HG03565 (cell line): ENCODE measurements around the gene CACNA2D3.

Source experiments
- ATAC-seq: cut with Tn5 transposase; IDR thresholded peaks from one replicate; pipeline ENCODE4 v1.9.1; 2021; ENCODE audit warnings: mild to moderate bottlenecking, moderate library complexity; ENCODE audit not compliant: unreplicated experiment

The CACNA2D3 gene

GRCh38 chr3:54550221-54550977 is 428.0 kb downstream of the CACNA2D3 start:
- ATAC-seq: no peak

GRCh38 chr3:54556630-54557029 is 434.3 kb downstream of the CACNA2D3 start:
- no peak for ATAC-seq

- no peak for ATAC-seq
These were observed 435.4 kb downstream of the CACNA2D3 start for GRCh38 chr3:54557538-54558428.

GRCh38 chr3:54563501-54564200 is 441.3 kb downstream of the CACNA2D3 start:
- ATAC-seq: no peak

- ATAC-seq: no peak
These were observed 442.1 kb downstream of the CACNA2D3 start for GRCh38 chr3:54564374-54564925.

- no peak for ATAC-seq
These were observed 443.6 kb downstream of the CACNA2D3 start for GRCh38 chr3:54565956-54566355.

GRCh38 chr3:54567949-54568348 is 445.6 kb downstream of the CACNA2D3 start:
- no peak for ATAC-seq

GRCh38 chr3:54570008-54570407 is 447.7 kb downstream of the CACNA2D3 start:
- no peak for ATAC-seq

- no peak for ATAC-seq
These were observed 450.0 kb downstream of the CACNA2D3 start for GRCh38 chr3:54572197-54572895.

- ATAC-seq: no peak
These were observed 451.5 kb downstream of the CACNA2D3 start for GRCh38 chr3:54573858-54574257.

GRCh38 chr3:54574906-54575617 is 452.7 kb downstream of the CACNA2D3 start:
- ATAC-seq: no peak

- ATAC-seq: no peak
These were observed 453.2 kb downstream of the CACNA2D3 start for GRCh38 chr3:54575618-54575960.

GRCh38 chr3:54577313-54577712 is 455.0 kb downstream of the CACNA2D3 start:
- ATAC-seq: no peak

- no peak for ATAC-seq
These were observed 456.1 kb downstream of the CACNA2D3 start for GRCh38 chr3:54578417-54578816.

GRCh38 chr3:54580453-54580852 is 458.1 kb downstream of the CACNA2D3 start:
- ATAC-seq: no peak

- ATAC-seq: no peak
These were observed 460.1 kb downstream of the CACNA2D3 start for GRCh38 chr3:54582424-54582823.

GRCh38 chr3:54591157-54591556 is 468.8 kb downstream of the CACNA2D3 start:
- no peak for ATAC-seq

GRCh38 chr3:54593653-54594052 is 471.3 kb downstream of the CACNA2D3 start:
- ATAC-seq: no peak

GRCh38 chr3:54596087-54596486 is 473.7 kb downstream of the CACNA2D3 start:
- ATAC-seq: no peak

GRCh38 chr3:54599716-54600115 is 477.4 kb downstream of the CACNA2D3 start:
- no peak for ATAC-seq
